H1 (cell line): Measurements from ENCODE around the gene VEGFC. TPM values are rescaled to one million over a fixed set of nuclear protein-coding genes. Genes with fewer than 3 reads are reported as not detected.

Source experiments
- BACH1 ChIP-seq: IDR thresholded peaks from 2 replicates; pipeline ENCODE4 v1.6.1; 2012; ENCODE audit warnings: low read length, improper control_type of control experiment
- BRCA1 ChIP-seq: IDR thresholded peaks from 2 replicates; pipeline ENCODE4 v1.6.1; 2012; ENCODE audit warnings: low read depth, low read length, improper control_type of control experiment
- KDM1A ChIP-seq: fragments of 200-600, 300-600 bp; sonication (generic); IDR thresholded peaks from 2 replicates; pipeline ENCODE4 v1.7.1; 2016; ENCODE audit warnings: mild to moderate bottlenecking, low read length, borderline replicate concordance
- RNF2 ChIP-seq: fragments of 200-900, 300-1000 bp; sonication (generic); IDR thresholded peaks from 2 replicates; pipeline ENCODE4 v1.7.1; 2016; ENCODE audit warnings: borderline replicate concordance, low read depth, mild to moderate bottlenecking, antibody characterized with exemption, low read length; ENCODE audit not compliant: poor library complexity, severe bottlenecking; ENCODE audit errors: missing control alignments
- RXRA ChIP-seq: IDR thresholded peaks from 2 replicates; pipeline ENCODE4 v1.6.1; 2011; ENCODE audit warnings: low read depth, mild to moderate bottlenecking, low read length, moderate library complexity; ENCODE audit not compliant: insufficient read depth
- TAF1 ChIP-seq: IDR thresholded peaks from 2 replicates; pipeline ENCODE4 v1.6.1; 2011; ENCODE audit warnings: mild to moderate bottlenecking, low read depth, low read length
- TAF7 ChIP-seq: optimal IDR thresholded peaks from 2 replicates; pipeline ENCODE3; 2011; ENCODE audit warnings: low read depth, mild to moderate bottlenecking, inconsistent platforms, low read length, moderate library complexity, borderline replicate concordance
- ZNF274 ChIP-seq: IDR thresholded peaks from 2 replicates; pipeline ENCODE4 v1.7.0; 2012; ENCODE audit warnings: low read length, borderline replicate concordance; ENCODE audit errors: extremely low read depth
- polyA plus RNA-seq, 7 experiments: library from polyadenylated mRNA; depleted of rRNA in 3 of 7; stranded (reverse) in 5 of 7; unstranded in 2 of 7; fragments of >200 nt in 5 of 7; fragments of 200-250 nt in 2 of 7; gene quantifications; 1 replicate in 5 of 7; 2 replicates in 1 of 7; 4 replicates in 1 of 7; pipeline versions ENCODE4 v1.2.1 to v1.2.3, GENCODE V29; 2011 to 2013; ENCODE audit warnings: missing spikeins in 2 of 7, mixed read lengths in 2 of 7
- total RNA-seq: library from RNA; stranded (reverse); fragmentation: NEBNext Ultra II Directional; extraction: Animal tissue kit (Norgen Biotek cat#: 25700); gene quantifications from 2 replicates; pipeline ENCODE4 v1.2.1, GENCODE V29; 2021
- TF ChIP-seq, protein P1 (sequence below): fragments of 300-600 bp; sonication (generic); IDR thresholded peaks from 2 replicates; pipeline ENCODE4 v1.7.1; 2012; ENCODE audit warnings: low read length, moderate library complexity, mild to moderate bottlenecking, inconsistent platforms; ENCODE audit not compliant: insufficient replicate concordance

Gene VEGFC
- total and polyA plus RNA-seq, 2 of the 8 experiments (the other 6 are each of a cell fraction or from before 2014, with no cell fraction given): 0.53 to 1.4 TPM

DNA sequence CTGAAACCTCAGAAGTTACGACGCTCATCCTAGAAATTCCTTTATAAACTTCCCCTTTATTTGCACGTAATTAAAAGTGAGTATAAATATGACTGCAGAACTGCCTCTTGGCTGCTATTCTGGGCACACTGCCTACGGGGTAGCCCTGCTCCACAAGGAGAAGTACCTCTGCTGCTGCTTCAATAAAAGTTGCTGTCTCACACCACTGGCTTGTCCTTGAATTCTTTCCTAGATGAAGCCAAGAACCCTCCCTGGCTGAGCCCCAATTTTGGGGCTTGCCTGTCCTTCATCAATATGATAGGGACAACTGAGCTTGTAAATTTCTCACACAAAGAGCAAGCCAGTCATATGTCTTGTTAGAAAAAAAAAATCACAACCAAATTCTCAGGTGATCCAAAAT is 115.8 kb downstream of the VEGFC start (continued):
- TF ChIP-seq, protein P1, sequence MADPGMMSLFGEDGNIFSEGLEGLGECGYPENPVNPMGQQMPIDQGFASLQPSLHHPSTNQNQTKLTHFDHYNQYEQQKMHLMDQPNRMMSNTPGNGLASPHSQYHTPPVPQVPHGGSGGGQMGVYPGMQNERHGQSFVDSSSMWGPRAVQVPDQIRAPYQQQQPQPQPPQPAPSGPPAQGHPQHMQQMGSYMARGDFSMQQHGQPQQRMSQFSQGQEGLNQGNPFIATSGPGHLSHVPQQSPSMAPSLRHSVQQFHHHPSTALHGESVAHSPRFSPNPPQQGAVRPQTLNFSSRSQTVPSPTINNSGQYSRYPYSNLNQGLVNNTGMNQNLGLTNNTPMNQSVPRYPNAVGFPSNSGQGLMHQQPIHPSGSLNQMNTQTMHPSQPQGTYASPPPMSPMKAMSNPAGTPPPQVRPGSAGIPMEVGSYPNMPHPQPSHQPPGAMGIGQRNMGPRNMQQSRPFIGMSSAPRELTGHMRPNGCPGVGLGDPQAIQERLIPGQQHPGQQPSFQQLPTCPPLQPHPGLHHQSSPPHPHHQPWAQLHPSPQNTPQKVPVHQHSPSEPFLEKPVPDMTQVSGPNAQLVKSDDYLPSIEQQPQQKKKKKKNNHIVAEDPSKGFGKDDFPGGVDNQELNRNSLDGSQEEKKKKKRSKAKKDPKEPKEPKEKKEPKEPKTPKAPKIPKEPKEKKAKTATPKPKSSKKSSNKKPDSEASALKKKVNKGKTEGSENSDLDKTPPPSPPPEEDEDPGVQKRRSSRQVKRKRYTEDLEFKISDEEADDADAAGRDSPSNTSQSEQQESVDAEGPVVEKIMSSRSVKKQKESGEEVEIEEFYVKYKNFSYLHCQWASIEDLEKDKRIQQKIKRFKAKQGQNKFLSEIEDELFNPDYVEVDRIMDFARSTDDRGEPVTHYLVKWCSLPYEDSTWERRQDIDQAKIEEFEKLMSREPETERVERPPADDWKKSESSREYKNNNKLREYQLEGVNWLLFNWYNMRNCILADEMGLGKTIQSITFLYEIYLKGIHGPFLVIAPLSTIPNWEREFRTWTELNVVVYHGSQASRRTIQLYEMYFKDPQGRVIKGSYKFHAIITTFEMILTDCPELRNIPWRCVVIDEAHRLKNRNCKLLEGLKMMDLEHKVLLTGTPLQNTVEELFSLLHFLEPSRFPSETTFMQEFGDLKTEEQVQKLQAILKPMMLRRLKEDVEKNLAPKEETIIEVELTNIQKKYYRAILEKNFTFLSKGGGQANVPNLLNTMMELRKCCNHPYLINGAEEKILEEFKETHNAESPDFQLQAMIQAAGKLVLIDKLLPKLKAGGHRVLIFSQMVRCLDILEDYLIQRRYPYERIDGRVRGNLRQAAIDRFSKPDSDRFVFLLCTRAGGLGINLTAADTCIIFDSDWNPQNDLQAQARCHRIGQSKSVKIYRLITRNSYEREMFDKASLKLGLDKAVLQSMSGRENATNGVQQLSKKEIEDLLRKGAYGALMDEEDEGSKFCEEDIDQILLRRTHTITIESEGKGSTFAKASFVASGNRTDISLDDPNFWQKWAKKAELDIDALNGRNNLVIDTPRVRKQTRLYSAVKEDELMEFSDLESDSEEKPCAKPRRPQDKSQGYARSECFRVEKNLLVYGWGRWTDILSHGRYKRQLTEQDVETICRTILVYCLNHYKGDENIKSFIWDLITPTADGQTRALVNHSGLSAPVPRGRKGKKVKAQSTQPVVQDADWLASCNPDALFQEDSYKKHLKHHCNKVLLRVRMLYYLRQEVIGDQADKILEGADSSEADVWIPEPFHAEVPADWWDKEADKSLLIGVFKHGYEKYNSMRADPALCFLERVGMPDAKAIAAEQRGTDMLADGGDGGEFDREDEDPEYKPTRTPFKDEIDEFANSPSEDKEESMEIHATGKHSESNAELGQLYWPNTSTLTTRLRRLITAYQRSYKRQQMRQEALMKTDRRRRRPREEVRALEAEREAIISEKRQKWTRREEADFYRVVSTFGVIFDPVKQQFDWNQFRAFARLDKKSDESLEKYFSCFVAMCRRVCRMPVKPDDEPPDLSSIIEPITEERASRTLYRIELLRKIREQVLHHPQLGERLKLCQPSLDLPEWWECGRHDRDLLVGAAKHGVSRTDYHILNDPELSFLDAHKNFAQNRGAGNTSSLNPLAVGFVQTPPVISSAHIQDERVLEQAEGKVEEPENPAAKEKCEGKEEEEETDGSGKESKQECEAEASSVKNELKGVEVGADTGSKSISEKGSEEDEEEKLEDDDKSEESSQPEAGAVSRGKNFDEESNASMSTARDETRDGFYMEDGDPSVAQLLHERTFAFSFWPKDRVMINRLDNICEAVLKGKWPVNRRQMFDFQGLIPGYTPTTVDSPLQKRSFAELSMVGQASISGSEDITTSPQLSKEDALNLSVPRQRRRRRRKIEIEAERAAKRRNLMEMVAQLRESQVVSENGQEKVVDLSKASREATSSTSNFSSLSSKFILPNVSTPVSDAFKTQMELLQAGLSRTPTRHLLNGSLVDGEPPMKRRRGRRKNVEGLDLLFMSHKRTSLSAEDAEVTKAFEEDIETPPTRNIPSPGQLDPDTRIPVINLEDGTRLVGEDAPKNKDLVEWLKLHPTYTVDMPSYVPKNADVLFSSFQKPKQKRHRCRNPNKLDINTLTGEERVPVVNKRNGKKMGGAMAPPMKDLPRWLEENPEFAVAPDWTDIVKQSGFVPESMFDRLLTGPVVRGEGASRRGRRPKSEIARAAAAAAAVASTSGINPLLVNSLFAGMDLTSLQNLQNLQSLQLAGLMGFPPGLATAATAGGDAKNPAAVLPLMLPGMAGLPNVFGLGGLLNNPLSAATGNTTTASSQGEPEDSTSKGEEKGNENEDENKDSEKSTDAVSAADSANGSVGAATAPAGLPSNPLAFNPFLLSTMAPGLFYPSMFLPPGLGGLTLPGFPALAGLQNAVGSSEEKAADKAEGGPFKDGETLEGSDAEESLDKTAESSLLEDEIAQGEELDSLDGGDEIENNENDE: no peak
- no peak for TF ChIP-seq KDM1A
- TF ChIP-seq TAF7: no peak
- TF ChIP-seq BRCA1: no peak
- no peak for TF ChIP-seq TAF1
- TF ChIP-seq ZNF274: no peak
- no peak for TF ChIP-seq BACH1
- TF ChIP-seq RNF2: no peak
- TF ChIP-seq RXRA: no peak
